GM18907 (cell line): Measurements from ENCODE around the gene CLEC4M.
"Not testable (repeated sequence)": the region's sequence is repeated elsewhere in the genome, so short reads cannot be mapped to it uniquely, and the experiment has no call there.

Experiments
- ATAC-seq: cut with Tn5 transposase; IDR thresholded peaks from one replicate; pipeline ENCODE4 v1.9.1; 2021; ENCODE audit warnings: mild to moderate bottlenecking, moderate library complexity; ENCODE audit not compliant: unreplicated experiment

Gene CLEC4M

DNA sequence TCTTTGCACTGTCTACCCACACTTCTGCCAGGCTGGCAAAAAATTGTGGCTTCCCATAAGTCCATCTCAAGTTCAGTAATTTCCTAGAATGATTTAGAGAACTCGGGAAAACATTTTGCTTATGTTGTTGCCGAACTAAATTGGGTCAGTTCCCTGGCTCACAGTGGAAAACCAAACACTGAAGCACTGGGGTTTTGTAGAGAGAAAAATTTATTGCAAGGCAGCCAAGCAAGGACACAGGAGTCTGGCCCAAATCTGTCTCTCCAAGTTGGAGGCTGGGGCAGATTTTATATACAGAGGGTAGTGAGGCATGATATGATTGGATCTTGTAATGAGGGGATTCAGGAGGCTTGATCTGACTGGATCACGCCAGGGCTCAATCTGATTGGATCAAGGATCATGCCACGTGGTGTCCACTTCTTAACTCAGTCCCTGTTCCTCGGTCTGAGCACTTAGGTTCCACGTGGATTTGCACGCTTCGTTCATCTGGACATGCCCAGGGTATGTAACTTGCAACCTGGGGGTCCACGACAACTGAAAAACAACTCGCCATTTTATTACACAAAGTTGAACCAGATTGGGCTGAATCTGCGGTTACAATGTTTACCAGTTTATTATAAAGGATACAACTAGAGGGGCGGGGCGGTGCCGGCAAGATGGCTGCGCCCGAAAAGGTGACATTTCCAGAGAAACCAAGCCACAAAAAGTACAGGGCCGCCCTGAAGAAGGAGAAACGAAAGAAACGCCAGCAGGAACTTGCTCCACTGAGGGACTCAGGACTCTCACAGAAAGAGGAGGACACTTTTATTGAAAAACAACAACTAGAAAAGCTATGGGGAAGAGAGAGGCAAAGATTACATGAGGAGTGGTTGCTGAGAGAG is 23.0 kb upstream of the CLEC4M start:
- ATAC-seq, result no peak

GRCh38 chr19:7740682-7741054 is 22.4 kb upstream of the CLEC4M start:
- ATAC-seq, result no peak

DNA sequence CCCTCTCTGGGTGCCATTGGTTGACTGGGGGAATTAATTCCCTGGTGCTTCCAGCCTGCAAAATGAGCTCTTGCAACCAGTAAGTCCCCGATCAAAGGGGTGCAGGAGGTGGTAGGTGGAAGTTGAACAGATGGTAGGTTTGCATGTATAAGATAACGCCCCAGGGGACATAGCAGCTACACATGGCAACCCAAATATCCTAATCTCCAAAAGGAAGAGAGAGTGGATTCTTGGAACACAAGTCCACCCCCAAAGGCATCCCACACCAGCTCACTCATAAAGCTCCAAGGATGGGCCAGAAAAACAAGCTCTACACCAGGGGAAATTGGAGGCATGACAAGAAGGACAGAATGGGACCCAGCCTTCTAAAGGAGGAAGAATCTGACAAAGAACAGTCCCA is 20.5 kb upstream of the CLEC4M start:
- ATAC-seq, result no peak

DNA sequence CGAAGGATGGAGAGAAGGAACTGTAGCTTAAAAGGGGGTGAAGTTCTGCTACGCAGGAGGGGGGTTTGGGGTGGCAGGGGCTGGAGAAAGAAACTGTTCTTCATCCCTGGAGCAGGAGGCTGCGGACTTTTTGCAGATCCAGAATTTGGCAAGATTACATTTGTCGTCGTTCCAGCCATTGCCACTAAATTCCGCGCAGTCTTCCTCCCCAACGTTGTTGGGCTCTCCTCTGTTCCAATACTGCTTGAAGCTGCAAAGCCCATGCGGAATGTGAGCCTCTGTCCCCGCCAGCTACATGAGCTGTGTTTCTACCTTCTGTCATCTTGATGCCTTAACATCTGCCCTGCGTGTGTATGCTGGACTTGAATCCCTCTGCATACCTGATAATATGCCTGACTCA is 20.1 kb upstream of the CLEC4M start:
- no peak for ATAC-seq

DNA sequence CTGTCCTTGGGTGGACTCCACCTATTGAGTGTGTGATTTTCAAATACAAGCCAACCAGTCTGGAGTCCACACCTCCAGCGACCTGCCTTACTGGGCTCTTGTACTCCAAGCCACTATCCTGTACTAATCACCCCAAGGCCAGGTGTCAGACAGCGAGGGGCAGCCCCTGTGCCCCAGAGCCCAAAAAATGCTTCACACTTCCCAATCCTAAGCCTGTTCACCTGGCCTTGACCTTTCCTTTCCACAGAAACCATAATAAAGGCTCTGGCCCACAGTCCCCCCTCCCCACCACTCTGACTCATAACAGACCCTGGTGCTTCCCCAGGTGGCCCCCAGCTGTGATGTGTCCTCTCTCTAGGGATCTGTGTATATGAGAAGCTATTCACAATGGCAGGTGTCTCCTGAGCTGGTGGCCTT is 19.6 kb upstream of the CLEC4M start:
- peak; percentile 66 for ATAC-seq

DNA sequence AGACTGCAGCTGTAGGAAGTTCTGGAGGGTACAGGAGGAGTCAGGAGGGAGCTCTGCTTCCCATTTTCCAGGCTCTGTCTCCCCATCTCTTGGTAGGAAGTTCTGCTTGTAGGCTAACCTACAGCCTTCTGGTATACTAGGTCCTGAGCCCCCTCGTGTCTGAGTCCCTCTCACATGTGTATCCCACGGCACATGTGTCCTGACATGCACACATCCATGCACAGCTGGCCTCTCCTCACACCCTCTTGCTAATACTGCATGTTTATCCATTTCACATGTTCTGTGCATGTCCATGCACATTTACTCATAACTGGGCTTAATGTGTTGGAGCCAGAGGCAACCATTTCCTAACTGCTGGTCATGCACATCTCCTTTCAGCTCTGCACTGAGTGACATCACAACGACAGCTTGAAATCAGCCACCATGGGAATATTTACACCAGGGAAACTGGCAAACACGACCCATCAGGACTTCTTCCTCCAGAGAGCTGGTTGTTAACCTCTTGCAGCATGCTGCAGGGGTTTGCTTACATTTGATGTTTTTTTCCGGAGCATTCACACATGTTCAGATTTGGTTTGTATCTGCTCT is 18.8 kb upstream of the CLEC4M start:
- no peak for ATAC-seq

- ATAC-seq, result no peak
Measured at GRCh38 chr19:7744871-7745650, 18.0 kb upstream of the CLEC4M start.

DNA sequence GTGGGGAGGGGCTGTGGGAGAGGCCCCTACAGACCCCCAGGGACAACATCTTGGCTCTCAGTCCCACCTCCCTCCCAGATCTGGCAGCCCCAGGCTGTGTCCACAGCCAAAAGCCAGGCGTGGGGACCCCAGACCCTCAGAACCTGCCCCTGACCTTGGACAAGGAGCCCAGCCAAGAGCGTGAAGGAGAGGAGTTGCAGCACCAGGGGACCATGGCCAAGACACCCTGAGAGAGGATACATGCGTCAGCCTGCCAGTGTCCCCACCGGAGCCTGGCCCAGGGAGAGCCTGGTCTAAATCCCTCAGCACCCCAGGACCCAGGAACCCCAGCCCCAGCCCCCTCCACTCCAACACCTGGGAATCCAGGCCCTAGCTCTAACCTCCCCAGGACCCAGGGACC is 16.7 kb upstream of the CLEC4M start:
- not testable (repeated sequence) for ATAC-seq

- no peak for ATAC-seq
Measured at GRCh38 chr19:7746903-7747884, 15.8 kb upstream of the CLEC4M start, which contains the start of gene CD209. Gene CD209, minus strand, starts transcription at chr19:7747534. Its CDS starts 23 bp downstream, at chr19:7747511.

DNA sequence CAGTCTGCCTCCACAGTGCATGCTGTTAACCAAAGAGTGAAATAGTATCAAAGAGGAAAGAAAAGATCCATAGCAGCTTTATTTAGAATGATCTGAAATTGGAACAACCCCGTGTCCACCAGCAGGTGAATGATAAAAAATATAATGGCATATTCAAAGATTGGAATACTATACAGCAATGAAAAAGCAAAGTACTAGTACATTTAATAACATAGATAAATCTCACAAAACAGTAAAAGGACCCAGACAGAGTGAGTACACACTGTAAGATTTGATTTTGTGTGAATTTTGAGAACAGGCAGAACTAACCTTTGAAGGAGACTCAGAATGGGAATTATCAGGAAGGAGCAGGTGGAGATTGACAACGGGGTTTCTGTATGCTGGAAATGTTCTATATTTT is 14.9 kb upstream of the CLEC4M start:
- ATAC-seq, result no peak

DNA sequence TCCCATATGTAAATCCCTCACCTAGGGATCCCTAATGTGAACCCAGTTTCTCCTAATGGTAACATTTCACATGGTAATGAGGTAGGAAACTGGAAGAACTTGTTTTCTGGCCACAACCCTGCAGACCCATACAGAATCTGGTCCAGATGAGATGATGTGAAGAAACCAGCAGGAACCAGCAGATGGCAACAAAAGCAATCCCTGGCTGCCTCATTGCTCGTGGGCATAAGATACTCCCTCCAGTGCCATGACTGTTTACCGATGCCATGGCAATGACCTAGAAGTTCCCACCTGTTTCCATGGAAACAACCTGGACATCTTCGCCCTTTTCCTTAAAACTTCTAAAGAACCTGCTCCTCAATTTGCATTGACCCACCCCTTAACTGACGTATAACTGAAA is 14.3 kb upstream of the CLEC4M start:
- no peak for ATAC-seq

DNA sequence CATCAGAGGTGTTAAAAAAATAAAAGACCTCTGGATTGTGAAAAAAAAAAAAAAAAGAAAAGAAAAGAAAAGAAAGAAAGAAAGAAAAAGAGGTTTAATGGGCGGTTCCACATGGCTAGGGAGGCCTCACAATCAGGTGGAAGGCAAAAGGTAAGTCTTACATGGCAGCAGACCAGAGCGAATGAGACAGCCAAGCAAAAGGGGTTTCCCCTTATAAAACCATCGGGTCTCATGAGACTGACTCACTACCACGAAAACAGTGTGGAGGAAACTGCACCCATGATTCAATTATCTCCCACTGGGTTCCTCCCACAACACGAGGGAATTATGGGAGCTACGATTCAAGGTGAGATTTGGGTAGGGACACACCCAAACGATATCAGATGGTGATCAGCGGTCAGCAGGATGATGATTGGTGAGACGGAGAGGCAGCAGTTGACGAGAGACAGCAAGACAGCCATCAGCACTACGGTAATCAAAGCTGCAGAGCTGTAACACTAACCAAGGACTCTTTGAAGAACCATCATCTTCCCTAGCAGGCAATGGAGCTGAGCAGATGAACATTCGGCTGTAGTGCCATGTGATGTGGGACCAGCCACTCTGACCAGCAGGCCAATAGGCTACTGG is 11.8 kb upstream of the CLEC4M start:
- no peak for ATAC-seq

GRCh38 chr19:7756258-7756657 is 6.8 kb upstream of the CLEC4M start:
- no peak for ATAC-seq

GRCh38 chr19:7757358-7757757 is 5.7 kb upstream of the CLEC4M start:
- ATAC-seq, result no peak

GRCh38 chr19:7759156-7759555 is 3.9 kb upstream of the CLEC4M start:
- ATAC-seq, result no peak

DNA sequence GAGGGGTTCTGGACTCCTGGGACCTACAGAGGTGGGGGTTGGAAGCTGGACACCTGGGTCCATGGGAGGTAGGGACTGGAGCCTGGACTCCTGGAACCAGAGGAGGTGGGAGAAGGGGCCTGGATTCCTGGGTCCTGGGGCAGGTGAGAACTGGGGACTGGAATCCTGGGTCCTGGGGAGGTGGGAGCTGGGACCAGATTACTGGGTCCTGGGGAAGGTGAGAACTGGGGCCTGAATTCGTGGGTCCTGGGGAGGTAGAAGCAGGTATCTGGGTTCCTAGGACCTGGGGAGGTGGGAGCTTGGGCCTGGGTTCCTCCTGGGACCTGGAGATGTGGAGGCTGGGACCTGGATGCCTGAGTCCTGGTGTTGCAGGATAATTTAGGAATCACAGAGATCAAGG is 653 bp downstream of the CLEC4M start:
- ATAC-seq, result no peak

DNA sequence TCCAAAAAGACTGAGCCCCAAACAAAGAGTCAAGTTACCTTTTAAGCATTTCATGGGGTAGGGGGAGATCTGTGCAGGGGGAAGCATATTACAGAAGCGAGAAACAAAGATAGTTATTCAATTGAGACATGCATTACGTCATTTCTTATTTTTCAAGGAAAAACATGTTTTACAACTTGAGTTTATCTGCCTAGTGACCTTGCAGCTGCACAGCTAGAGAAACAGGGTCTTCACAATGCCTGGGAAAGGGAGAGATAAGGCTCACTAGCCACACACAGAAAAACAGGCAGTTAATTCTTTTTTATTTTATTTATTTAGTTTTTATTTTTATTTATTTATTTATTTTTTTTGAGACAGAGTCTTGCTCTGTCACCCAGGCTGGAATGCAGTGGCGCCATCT is 1.1 kb downstream of the CLEC4M start:
- not testable (repeated sequence) for ATAC-seq

GRCh38 chr19:7765043-7765442 is 2.0 kb downstream of the CLEC4M start:
- not testable (repeated sequence) for ATAC-seq

DNA sequence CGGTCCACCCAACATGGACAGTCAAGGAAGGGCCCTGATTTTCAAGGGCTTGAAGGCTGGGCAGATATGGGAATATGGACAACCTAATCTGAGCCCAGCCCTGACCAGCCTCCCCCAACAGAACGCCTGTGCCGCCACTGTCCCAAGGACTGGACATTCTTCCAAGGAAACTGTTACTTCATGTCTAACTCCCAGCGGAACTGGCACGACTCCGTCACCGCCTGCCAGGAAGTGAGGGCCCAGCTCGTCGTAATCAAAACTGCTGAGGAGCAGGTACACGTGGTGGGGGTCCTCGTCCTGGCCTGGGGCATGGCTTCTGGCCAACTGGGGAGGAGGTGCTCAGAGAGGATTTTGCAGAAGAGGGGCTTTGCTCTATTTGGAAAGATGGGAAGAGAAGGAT is 3.5 kb downstream of the CLEC4M start:
- ATAC-seq, result no peak

DNA sequence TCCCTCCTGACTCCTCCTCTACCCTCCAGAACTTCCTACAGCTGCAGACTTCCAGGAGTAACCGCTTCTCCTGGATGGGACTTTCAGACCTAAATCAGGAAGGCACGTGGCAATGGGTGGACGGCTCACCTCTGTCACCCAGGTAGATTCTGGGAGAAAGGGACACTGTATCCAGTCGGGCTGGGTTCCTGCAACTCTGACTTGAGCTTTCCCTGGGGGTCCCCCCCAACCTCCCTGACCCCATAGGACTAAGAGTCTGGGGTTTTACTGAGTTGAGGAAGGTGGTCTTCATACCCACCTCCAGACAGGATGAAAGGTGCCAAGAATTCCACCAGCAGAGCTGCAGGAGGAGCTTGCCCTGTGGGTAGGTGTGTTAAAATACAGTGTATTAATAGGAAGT is 4.4 kb downstream of the CLEC4M start:
- ATAC-seq, result no peak
